ENCODE results near the gene AQP9.
A peak's percentile ranks its signal among the peaks of the same experiment; 100 is the strongest.
"Not testable (repeated sequence)": the region's sequence is repeated elsewhere in the genome, so short reads cannot be mapped to it uniquely, and the experiment has no call there.

Gene AQP9

DNA sequence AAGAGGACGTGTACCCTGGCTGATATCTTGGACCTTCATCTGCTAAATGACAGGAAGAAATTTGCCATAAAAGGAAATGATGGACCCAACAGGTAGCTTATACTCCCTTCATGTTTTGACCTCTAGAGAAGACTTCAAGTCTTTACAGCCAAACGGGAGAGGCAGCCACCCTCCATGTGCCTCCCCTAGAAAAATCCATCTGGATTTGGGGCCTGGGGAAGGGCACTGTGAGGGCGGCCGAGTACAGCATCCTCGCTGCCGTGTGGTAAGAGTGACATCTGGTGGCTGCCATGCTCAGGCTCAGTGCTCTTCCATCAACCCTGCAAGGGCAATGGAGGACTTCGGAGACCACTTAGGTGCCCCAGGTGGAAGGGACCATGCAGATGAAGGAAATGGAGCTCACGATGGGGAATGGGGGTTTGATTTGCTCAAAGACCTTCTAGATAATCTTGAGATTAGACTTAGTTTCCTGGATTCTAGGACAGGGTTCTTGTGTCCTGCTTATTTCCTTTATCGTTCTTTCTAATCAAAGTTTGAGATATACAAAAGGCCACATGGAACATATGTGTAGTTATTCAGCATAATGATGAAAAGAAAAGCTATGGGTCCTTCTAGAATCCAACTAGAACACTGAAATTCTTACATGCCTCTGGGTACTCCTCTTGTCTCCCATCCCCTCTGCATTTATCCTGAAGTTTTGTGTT, 44.4 kb downstream of the AQP9 start:
- DNase-seq, result peak in 2 of 5 donors; percentile 2 to 11

DNA sequence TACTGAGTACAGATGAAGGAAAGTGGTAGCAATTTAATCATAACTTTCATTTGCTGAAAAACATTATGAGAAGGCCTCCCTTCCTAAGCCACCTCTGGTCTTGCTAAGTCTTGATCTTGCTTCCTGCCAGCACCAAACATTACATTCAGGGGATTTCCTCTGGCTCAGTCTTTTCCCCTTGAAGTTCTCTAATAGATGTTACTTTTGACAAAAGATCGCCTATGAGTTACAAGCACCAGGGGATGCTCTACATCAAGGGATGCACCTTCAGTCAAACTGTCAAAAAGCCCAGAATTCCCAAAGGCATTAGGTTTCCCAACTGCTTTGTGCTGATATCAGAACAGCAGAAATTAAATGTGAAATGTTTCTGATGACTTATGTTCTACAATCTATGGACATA, 47.3 kb downstream of the AQP9 start:
- DNase-seq, result peak in 1 of 5 donors; percentile 4

DNA sequence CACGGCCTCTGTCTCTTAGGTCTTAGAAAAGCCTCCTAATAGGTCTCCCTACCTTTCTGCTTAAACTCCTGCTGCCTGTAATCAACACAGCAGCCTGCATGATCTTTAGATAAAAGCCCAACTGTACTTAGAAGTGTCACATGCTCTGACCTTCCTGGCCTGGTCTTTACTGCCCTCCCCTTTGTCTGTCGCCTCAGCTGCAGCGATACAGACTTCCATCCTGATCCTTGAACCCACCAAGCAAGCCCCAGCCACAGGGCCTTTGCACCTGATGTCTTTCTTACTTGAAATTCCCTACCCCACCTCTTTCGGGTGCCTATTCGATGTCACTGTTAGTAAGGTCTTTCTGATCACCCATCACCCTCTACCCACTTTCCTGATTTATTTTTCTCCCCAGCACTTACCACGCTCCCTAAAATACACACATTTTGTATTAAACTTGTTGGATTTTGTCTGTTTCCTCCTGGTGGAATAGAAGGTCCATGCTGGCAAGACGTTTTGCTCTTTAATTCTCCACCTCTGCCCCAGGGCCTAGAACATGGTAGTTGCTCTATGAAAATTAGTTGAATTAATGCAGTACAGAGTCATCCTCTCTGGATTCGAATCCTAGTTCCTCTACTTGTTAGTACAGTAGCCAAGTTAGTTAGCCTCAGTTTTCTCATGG, 51.1 kb downstream of the AQP9 start:
- DNase-seq, result no peak

DNA sequence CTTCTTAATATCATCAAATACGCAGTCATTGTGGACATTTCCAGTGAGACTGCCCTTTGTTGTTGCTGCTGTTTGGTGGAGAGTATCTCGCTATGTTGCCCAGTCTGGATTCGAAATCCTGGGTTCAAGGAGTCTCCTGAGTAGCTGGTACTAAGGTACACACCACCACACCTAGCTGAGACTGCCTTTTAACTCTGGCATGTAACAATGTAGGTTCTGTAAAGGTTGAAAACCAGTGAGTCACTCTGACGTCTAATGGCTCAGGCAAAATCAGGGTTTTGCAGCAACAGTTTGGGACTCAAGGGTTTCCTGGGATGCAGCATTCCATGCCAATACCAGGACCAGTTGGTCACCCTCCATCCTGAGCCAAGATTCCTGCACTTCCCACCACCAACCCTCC, 52.2 kb downstream of the AQP9 start:
- no peak for DNase-seq

DNA sequence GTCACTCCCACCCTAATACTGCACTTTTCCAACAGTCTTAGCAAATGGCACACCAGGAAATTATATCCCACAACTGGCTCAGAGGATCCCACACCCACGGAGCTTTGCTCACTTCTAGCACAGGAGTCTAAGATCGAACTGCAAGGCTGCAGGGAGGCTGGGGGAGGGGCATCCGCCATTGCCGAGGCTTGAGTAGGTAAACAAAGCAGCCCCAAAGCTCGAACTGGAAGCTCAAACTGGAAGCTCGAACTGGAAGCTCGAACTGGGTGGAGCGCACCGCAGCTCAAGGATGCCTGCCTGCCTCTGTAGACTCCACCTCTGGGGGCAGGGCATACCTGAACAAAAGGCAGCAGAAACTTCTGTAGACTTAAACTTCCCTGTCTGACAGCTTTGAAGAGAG, 55.5 kb downstream of the AQP9 start:
- DNase-seq, result not testable (repeated sequence)

DNA sequence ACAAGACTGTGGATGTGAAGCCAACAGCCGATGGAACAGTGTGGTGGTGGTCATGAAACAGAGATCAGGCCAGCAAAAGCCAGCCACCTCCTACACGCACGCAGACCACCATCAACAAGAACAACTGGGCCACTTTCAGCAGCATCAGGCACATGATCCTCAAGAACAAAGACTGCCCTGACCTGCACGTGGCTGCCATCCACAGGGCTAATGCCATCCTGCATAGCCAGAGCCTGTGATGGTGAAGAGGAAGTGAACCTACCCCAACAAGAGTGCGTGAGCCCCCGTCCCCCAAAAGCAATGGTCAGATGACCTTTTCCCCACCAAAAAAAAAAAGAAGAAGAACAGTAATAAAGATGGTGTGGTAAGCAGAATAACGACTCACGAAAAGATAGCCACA, 62.6 kb downstream of the AQP9 start:
- DNase-seq, result no peak

DNA sequence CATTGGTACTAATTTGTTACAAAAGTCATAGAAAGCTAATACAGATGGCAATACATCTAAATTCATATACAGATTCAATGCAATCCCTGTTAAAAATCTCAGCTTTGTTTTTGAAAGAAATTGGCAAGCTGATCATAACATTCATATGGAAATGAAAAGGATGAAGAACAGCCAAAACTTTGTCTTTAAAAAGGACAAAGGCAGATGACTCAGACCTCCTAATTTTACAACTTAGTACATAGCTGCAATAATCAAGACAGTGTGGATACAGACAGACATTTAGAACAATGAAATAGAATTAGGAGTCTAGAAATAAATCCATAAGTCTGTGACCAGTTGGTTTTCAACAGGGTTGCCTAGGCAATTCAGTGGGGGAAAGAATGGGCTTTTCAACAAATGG, 63.3 kb downstream of the AQP9 start:
- DNase-seq, result no peak

DNA sequence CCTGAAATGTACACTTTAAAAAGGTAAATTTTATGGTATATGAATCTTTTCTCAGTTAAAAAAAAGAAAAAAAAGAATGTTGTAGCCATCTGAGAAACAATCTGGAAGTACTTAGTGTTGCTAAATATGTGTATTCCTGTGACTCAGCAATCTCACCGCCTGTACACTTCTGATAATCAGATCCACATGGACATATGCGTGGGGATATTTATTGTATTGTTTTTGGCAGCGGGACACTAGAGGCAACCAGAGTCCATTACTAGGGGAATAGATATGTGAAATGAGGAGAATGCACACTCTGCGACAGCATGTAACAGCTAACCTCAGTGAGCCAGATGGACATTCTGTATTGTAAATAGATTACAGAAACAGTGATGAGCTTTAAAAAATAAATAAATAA, 65.4 kb downstream of the AQP9 start:
- no peak for DNase-seq

DNA sequence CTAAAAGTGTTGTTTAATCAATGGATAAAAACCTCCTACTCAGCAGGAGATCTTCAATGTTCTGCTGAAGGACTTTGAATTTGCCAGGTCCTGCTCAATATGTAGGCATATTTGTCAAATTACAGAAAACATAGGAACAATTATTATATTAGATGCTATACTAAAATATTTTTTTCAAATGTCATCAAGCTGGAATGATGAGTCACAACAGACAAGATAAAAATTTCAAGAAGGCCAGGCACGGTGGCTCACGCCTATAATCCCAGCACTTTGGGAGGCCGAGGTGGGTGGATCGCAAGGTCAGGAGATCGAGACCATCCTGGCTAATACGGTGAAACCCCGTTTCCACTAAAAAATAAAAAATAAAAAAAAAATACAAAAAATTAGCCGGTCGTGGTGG, 68.0 kb downstream of the AQP9 start:
- no peak for DNase-seq

DNA sequence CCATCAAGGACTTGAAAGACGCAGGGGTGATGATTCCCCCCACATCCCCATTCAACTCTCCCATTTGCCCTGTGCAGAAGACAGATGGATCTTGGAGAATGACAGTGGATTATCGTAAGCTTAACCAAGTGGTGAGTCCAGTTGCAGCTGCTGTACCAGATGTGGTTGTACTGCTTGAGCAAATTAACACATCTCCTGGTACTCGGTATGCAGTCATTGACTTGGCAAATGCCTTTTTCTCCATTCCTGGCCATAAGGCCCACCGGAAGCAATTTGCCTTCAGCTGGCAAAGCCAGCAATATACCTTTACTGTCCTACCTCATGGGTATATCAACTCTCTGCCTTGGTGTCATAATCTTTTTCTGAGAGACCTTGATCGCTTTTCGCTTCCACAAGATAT, 70.0 kb downstream of the AQP9 start:
- DNase-seq, result not testable (repeated sequence)

DNA sequence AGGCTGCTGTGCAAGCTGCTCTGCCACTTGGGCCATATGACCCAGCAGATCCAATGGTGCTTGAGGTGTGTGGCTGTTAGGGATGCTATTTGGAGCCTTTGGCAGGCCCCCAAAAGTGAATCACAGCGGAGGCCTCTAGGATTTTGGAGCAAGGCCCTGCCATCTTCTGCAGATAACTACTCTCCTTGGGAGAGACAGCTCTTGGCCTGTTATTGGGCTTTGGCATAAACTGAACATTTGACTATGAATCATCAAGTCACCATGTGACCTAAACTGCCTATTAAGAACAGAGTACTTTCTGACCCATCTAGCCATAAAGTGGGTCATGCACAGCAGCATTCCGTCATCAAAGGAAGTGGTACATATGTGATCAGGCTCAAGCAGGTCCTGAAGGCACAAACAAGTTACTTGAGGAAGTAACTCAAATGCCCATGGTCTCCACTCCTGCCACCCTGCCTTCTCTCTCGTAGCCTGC, 70.9 kb downstream of the AQP9 start:
- peak in 1 of 5 donors; percentile 5 for DNase-seq

DNA sequence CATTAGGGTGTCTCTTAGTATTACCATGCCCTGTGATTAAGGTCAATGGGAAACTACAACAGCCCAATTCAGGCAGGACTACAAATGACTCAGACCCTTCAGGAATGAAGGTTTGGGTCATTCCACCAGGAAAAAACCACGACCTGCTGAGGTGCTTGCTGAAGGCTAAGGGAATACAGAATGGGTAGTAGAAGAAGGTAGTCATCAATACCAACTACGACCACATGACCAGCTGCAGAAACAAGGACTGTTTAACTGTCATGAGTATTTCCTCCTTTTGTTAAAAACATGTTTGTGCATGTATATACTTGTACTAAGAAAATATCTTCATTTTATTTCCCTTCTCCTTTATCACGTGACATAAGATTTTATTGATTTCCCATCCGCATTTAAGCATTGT, 71.8 kb downstream of the AQP9 start:
- DNase-seq, result not testable (repeated sequence)

DNA sequence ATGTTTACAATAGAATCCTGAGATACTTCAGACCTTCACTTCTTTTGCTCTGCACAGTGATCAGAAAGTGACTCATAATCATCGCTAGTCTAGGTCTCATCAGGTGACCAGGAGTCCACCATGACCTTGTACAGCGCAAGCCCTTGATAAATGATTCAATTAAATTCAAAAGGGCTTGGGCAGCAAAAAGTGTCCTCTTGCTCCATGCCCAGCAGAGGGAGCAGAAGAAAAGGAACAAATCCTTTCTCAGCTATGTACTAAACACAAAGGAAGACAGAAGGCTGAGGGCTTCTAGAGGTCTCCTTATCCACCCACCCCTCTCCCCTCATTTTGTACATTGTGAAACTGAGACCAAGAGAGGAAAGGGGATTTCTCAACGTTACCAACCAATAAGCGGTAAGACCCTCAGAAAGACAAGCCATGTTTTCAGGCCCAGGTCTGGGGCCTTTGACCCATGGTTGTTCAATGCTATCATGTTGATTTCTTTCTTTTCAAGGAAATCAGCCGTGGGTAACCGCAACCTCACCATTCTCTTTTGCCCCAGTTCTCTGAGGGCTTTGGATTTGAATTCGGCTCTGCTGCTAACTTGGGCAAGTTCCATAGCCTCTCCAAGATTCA, 74.8 kb downstream of the AQP9 start:
- DNase-seq, result no peak

DNA sequence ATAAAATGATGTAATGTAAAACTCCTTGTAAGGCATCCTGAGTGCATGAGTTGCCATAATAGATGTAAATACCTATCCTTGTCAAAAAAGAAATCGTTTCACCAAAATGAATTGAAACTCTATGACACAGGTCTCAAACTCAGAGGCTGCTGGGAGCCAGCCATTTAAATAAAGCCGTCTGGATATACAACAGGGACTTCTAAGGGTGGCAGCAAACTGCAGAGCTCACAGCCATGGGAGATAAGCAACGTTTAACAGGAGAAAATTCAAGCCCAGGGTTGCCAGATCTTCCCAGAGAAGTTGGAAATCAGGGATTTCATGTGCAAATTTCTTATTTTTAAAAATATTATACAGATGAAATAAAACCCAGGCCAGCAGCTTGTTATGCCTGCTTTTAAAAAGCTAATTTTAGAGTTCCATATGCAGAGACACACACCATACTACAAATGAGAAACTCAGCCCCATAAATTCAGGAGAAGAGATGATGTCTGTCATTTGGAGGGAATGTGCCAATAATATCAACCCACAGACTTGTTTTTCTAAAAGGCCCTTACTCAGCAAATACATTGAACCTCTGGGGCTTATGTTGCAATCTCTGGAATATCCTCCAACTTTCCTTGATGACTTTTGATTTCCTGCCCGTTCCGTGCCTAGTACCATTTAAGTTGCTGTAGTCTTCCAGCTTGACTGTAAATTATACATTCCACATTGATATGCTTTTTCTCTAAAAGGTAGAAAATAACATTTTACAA, 75.6 kb downstream of the AQP9 start:
- no peak for DNase-seq

DNA sequence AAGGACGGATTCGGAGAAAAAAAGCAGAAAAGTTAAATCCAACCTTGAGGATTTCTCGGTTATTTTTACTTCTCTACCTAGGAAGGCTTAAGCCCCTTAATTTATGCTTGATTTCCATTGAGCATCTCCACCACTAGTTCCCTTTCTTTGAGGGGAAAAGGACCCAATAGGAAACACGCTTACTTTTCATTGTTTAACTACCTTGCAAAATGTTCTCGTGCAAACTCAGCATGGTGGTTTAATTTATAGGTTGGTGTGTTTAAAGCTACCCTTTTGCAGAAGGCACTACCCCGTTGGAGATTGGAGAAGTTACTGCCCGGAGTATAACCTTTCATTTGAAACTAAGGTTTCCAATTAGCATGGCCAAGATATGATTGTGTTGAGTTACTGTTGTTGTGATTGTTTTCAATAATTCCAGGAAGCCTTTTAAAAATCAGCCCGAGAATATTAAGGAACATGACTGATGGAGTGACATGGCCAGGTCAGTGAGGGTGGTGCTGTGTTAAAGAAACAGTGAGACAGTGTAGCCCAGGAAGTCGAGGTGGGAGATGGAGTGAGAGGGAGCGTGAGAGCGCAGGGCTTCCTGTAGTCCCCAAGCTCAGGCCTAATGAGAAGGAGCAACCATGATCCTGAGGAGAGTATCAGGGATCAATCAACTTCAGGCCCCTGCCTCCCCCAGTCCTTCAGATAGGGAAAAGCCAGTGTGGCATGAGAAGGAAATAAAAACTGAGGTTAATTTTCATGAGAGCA, 76.6 kb downstream of the AQP9 start:
- no peak for DNase-seq

DNA sequence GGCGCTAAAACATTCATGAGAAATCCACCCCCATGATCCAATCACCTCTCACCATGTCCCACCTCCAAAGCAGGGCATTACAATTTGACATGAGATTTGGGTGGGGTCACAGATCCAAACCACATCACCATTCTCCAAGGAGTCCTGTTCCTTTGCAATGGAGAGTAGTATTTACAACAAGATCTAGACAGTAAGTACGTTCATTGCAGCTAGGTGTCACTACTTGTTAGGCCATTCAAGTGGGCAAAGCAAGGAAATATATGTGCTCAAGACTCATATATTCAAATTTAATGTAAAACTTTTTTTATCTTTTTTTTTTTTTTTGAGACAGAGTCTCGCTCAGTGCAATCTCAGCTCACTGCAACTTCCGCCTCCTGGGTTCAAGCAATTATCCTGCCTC, 79.3 kb downstream of the AQP9 start:
- DNase-seq, result no peak

DNA sequence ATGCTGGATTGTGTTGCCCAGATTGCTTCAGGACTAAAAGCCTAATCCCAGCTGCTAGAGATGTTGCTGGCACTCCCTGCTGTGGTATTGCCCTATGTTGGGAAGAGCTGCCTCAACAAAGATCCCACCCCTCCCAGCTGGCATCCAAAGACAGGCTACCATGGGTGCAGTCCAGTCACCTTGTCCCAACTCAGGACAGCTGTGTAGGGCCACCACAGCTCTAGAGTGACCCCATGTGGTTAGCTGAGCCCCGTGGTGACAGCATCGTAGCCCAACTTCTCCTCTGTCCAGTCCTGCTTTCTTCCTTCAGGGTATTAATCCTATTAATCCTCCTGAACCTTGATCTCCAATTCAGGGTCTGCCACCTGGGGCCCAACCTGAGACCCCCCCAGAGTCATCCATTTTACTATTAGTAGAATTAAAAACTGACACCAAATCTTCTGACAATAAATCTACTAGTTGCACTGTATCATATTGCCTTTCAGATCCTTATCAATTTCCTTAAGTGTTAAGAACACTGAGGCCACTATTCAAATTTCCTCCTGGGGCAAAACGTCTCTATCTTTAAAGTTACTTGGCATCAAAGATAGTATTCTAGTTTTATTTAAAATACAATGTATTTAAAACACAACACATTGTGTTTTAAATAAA, 83.5 kb downstream of the AQP9 start:
- DNase-seq, result no peak

DNA sequence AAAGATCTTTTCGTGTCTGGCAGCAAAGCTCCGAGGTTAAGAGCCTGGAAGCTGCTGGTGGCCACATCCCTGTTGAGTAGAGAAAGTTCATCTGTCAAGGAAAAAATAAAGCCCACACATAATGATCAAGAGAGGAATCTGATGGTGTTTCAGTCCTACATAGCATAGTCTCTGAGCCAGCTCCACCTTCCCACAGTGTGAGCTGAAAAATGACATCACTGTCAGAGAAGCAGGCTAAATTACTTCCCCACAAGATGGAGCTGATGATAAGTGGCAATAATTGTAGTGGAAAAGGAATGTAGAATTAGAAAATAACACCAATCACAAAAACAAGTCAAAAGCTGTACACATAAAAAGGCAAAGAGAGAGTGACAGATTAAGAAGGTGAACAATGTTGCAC, 84.5 kb downstream of the AQP9 start:
- no peak for DNase-seq

DNA sequence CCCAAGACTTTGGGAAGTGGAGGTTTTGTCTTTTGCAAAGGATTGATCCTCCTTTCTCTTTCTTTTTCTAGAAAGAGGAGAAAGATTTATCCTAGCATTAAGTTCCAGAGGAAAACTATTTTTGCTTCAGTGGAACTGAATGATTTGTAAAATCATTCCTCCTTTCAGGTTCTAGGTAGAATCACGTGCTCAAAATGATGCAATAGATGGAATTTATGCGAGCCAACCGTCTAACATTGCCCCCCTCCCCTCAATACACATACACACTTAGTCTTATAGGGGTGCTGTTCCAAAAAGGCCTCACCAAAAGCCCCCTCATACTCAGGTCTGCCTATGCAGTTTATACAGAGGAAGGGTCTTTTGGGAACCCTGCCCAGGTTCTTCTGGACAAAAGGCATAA, 85.3 kb downstream of the AQP9 start:
- no peak for DNase-seq

DNA sequence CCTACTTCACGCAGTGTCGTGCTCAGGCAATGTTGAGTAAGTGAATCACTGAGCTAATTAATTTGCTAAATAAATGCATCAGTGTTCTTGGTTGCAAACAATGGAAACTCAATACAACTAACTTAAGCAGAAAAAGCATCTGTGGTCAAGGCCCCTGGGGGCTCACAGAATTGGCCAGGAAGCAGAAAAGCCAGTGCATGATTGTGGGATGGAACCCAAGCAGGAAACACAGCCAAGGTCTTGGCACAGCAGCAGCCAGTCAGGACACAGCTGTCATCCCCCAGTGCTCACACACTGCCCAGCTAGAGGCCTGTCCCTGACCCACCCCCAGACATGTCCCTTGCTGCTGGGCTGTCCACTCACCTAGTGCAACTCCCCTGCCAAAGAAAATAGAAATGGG, 85.9 kb downstream of the AQP9 start:
- no peak for DNase-seq

DNA sequence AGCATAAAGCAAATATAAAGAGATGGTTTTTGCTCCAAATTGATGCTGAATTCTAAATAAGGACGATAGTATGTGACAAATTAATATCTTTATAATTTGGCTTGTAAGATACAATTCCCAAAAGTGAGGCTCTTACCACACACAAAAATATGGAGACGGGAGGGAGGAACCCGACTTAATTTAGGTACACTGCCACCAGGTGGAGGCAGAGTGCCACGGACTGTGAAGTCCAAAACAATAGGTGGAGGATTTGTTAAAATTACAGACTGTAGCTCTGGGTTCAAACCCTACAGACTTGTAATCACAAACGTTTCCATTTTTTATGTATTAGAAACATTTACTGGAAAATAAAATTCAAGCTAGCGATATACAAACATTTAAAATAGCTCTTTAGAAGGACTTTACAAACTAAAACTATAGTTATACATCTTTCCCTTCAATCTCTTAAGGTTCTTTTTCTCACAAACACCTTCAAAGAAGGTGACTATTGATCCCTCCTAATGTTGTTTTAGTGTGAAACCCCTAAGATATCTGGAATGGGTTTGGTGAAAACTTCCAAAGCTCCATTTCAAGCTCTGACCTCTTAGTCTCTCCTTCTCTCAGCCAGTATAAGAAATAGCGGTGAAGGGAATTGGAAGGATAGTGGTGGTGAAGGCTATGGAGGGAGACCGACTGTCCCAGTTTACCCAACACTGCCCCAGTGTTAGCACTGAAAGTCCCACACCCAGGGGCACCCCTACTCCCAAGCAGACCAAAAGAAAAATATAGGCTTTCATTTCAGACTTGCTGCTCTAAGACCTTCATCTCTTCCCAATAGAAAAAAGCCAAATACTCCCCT, 89.7 kb downstream of the AQP9 start:
- peak; percentile 18 to 68 (median 40) for DNase-seq
